Mesenchymal stem cell (in vitro differentiated cells and primary cell): ENCODE measurements around the gene IGFBP4.

Experiments
- DNase-seq: peaks from one replicate; pipeline ENCODE4 v3.0.0-alpha.2; 2013
- H2AFZ ChIP-seq: one replicate; pipeline ENCODE4 v1.6.1; 2013; ENCODE audit warnings: low read depth, mild to moderate bottlenecking, control low read depth, inconsistent platforms, low read length, moderate library complexity
- H2AK5ac ChIP-seq: 2 replicates; pipeline ENCODE4 v1.6.1; 2013; ENCODE audit warnings: low read length, moderate library complexity, mild to moderate bottlenecking, inconsistent platforms; ENCODE audit not compliant: severe bottlenecking
- H2BK120ac ChIP-seq: one replicate; pipeline ENCODE4 v1.6.1; 2013; ENCODE audit warnings: low read depth, mild to moderate bottlenecking, inconsistent platforms, low read length, moderate library complexity
- H2BK12ac ChIP-seq, 2 experiments: one replicate each; pipeline ENCODE4 v1.6.1; 2013; ENCODE audit warnings: inconsistent platforms in 2 of 2, low read length in 2 of 2, mild to moderate bottlenecking in 2 of 2, moderate library complexity in 2 of 2, control low read depth in 1 of 2
- H2BK15ac ChIP-seq: one replicate; pipeline ENCODE4 v1.6.1; 2013; ENCODE audit warnings: mild to moderate bottlenecking, low read depth, inconsistent platforms; ENCODE audit not compliant: poor library complexity, severe bottlenecking
- H2BK5ac ChIP-seq: 2 replicates; pipeline ENCODE4 v1.6.1; 2013; ENCODE audit warnings: low read depth, mild to moderate bottlenecking, low read length, control low read depth, inconsistent platforms; ENCODE audit not compliant: poor library complexity, severe bottlenecking
- H3K14ac ChIP-seq, 2 experiments: one replicate each; pipeline ENCODE4 v1.6.1; 2013; ENCODE audit warnings: inconsistent platforms in 2 of 2, low read length in 2 of 2, control low read depth in 1 of 2, mild to moderate bottlenecking in 1 of 2, moderate library complexity in 1 of 2
- H3K18ac ChIP-seq, 2 experiments: one replicate each; pipeline ENCODE4 v1.6.1; 2013; ENCODE audit warnings: inconsistent platforms in 2 of 2, low read length in 2 of 2, control low read depth in 1 of 2, low read depth in 1 of 2, mild to moderate bottlenecking in 1 of 2
- H3K23ac ChIP-seq, 2 experiments: one replicate each; pipeline ENCODE4 v1.6.1; 2013; ENCODE audit warnings: inconsistent platforms in 2 of 2, low read length in 2 of 2, mild to moderate bottlenecking in 2 of 2, moderate library complexity in 2 of 2, control low read depth in 1 of 2
- H3K27ac ChIP-seq: 2 replicates; pipeline ENCODE4 v1.5.1; 2013; ENCODE audit warnings: mild to moderate bottlenecking, moderate library complexity, low read length, control low read depth, inconsistent platforms; ENCODE audit not compliant: poor library complexity, severe bottlenecking
- H3K27me3 ChIP-seq, 2 experiments: 2 replicates each; pipeline versions ENCODE4 v1.6.1 to v1.7.0; 2013; ENCODE audit warnings: low read length in 2 of 2, mild to moderate bottlenecking in 2 of 2, moderate library complexity in 2 of 2, control low read depth in 1 of 2, inconsistent platforms in 1 of 2; ENCODE audit not compliant: control insufficient read depth in 1 of 2, insufficient read depth in 1 of 2
- H3K36me3 ChIP-seq, 2 experiments: 2 replicates each; pipeline versions ENCODE4 v1.6.1 to v1.7.0; 2013; ENCODE audit warnings: low read length in 2 of 2, control low read depth in 1 of 2, inconsistent platforms in 1 of 2, low read depth in 1 of 2, mild to moderate bottlenecking in 1 of 2; ENCODE audit not compliant: insufficient read depth in 2 of 2, control insufficient read depth in 1 of 2
- H3K4ac ChIP-seq, 2 experiments: one replicate each; pipeline ENCODE4 v1.6.1; 2013; ENCODE audit warnings: inconsistent platforms in 2 of 2, low read length in 2 of 2, mild to moderate bottlenecking in 2 of 2, moderate library complexity in 2 of 2, control low read depth in 1 of 2, low read depth in 1 of 2
- H3K4me1 ChIP-seq: 2 replicates; pipeline ENCODE4 v1.6.1; 2013; ENCODE audit warnings: low read depth, low read length, control low read depth; ENCODE audit not compliant: control insufficient read depth, insufficient read depth
- H3K4me2 ChIP-seq: 2 replicates; pipeline ENCODE4 v1.6.1; 2013; ENCODE audit warnings: low read length, mild to moderate bottlenecking, inconsistent platforms; ENCODE audit not compliant: poor library complexity, severe bottlenecking
- H3K4me3 ChIP-seq, 2 experiments: 2 replicates each; pipeline versions ENCODE4 v1.5.1 to v1.7.0; 2013; ENCODE audit warnings: low read length in 2 of 2, mild to moderate bottlenecking in 2 of 2, control low read depth in 1 of 2, low read depth in 1 of 2; ENCODE audit not compliant: insufficient read depth in 1 of 2
- H3K79me1 ChIP-seq: replicated peaks from 2 replicates; pipeline ENCODE4 v1.6.1; 2013; ENCODE audit warnings: mild to moderate bottlenecking, control low read depth, low read length, inconsistent platforms; ENCODE audit not compliant: poor library complexity, severe bottlenecking
- H3K9ac ChIP-seq: 2 replicates; pipeline ENCODE4 v1.7.0; 2013; ENCODE audit warnings: mild to moderate bottlenecking, low read length, moderate library complexity
- H3K9me3 ChIP-seq: 2 replicates; pipeline ENCODE4 v1.7.0; 2013; ENCODE audit warnings: mild to moderate bottlenecking, low read length; ENCODE audit not compliant: control insufficient read depth
- H4K8ac ChIP-seq: one replicate; pipeline ENCODE4 v1.6.1; 2013; ENCODE audit warnings: inconsistent platforms, mild to moderate bottlenecking, low read length, moderate library complexity
- H4K91ac ChIP-seq: one replicate; pipeline ENCODE4 v1.6.1; 2013; ENCODE audit warnings: mild to moderate bottlenecking, low read length, inconsistent platforms
- WGBS: methylation state at CpG from one replicate; pipeline ENCODE4 v1.1.7; 2013; ENCODE audit warnings: mixed read lengths; 5-methylcytosine and 5-hydroxymethylcytosine counted together

Gene IGFBP4

DNA sequence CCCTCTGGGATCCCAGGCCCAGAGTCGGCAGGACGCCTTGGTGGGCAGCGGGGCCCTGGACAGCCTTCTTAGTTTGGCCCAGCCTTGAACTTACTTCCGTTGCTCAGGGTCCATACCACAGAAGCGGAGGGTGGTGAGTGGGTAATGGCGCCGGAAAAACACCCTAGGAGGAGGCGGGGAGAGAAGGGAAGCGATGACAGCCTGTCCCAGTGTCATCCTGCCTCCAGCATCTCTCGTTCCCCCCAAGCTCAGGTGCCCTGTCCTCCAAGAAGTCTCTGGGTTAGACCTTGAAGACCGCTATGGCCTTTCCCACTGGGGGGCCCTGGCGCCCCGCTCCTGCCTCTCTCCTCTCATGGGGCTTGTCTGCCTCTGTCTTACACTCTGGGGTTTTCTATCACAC is 35.2 kb downstream of the IGFBP4 start:
- Histone ChIP-seq H3K79me1 (no peaks in the 10 kb centered on the region), H3K18ac (no peak overlapping the region), H2BK12ac (no peak overlapping the region), H3K4ac (no peak overlapping the region), H2BK120ac (no peak overlapping the region), H3K27me3 (no peaks in the 10 kb centered on the region), H3K9ac (no peak overlapping the region), H2BK15ac (no peak overlapping the region), H3K4me3 (no peak overlapping the region), H2AK5ac (no peak overlapping the region), H2BK5ac (no peak overlapping the region), H3K4me2 (no peak overlapping the region), H4K91ac (no peak overlapping the region), H3K27ac (no peak overlapping the region), H3K14ac (no peak overlapping the region), H4K8ac (no peak overlapping the region), H2AFZ (no peak overlapping the region), H3K4me1 (peaks cover 11% of the 10 kb centered on the region), H3K23ac (no peak overlapping the region), H3K9me3 (no peaks in the 10 kb centered on the region), H3K36me3 (no peaks in the 10 kb centered on the region)
- WGBS = 93% methylated on average over 13 of the region's 13 CpGs
- no peak for DNase-seq

DNA sequence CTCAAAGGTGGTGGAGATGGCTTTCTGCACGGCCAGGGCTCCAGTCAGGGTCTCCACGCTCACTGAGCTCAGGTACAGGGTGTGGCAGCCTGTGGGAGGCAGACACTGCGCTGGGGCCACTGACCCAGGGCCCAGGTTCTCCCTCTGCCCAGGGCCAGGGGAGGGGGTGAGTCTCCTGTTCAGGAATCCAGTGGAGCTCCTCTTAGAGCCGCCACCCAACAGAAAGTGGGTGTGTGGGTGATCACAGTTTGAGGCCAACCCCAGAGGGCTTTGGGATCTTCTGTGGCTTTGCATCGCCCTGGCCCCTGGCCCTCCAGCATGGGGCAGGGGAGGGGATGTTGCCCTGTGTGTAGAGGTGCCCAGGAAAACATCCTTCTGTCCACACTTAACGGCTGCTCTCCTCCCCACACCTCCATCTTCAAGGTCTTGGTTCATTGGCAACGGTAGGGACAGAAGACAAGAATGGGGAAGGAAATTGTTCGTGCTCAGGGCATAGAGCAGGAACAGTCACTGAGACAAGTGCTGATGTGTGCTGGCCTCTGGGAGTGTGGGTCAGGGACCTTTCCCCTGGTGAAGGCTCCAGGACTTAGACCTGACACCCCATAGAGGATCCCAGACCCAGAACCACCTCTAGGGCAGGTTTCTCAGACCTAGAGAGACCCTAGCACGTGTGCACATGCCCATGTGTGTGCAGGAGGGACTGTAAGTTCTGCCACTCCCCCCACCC is 36.7 kb downstream of the IGFBP4 start:
- no peak overlapping the region for H4K91ac ChIP-seq
- no peak for DNase-seq
- H2AFZ ChIP-seq = no peak overlapping the region
- no peak overlapping the region for H3K4me3 ChIP-seq
- no peak overlapping the region for H2BK5ac ChIP-seq
- H3K9ac ChIP-seq = no peak overlapping the region
- peak overlapping the region in 1 of 2 experiments; percentile 27 for H2BK12ac ChIP-seq
- peak overlapping the region in 1 of 2 experiments; percentile 38 for H3K14ac ChIP-seq
- H3K18ac ChIP-seq = no peak overlapping the region
- no peak overlapping the region for H3K4ac ChIP-seq
- H3K27ac ChIP-seq = no peak overlapping the region
- H2BK15ac ChIP-seq = peak overlapping the region; percentile 17
- H4K8ac ChIP-seq = no peak overlapping the region
- no peaks in the 10 kb centered on the region for H3K36me3 ChIP-seq
- no peak overlapping the region for H2AK5ac ChIP-seq
- no peak overlapping the region for H3K4me2 ChIP-seq
- no peaks in the 10 kb centered on the region for H3K79me1 ChIP-seq
- no peak overlapping the region for H3K23ac ChIP-seq
- peaks cover 12% of the 10 kb centered on the region for H3K4me1 ChIP-seq
- WGBS = 86% methylated on average over 6 of the region's 9 CpGs
- H3K9me3 ChIP-seq = no peaks in the 10 kb centered on the region
- H3K27me3 ChIP-seq = no peaks in the 10 kb centered on the region
- no peak overlapping the region for H2BK120ac ChIP-seq

DNA sequence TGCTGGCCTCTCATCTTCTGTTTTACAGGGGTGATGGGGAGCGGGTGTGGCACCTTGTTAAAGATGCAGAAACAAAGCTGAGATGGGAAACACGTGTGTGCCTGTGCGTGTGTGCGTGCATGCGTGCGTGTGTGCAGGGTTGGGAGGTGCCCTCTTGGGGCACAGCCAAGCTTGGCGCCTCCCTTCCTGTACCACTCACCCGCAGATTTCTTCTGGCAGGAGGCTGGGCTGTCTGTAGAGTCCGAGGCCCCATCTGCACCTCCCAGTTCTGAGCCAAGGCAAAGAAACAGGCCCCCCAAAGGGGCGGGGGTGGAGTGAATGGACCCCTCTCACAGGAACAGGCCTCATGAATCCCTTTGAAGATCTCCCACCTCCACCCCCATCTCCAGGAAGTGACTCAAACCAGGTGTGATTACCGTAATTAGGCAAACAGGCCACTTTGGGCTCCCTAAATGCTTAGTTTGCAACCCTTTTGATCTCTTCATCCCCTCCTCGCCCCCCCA is 37.3 kb downstream of the IGFBP4 start:
- Histone ChIP-seq H3K14ac (no peak overlapping the region), H2BK120ac (peak overlapping the region; percentile 61), H3K27ac (no peak overlapping the region), H3K4me1 (peaks cover 13% of the 10 kb centered on the region), H3K23ac (no peak overlapping the region), H3K4ac (no peak overlapping the region), H3K36me3 (no peaks in the 10 kb centered on the region), H3K79me1 (no peaks in the 10 kb centered on the region), H3K9ac (no peak overlapping the region), H3K9me3 (no peaks in the 10 kb centered on the region), H3K4me3 (no peak overlapping the region), H2BK12ac (no peak overlapping the region), H4K91ac (peak overlapping the region; percentile 58), H4K8ac (peak overlapping the region; percentile 76), H3K4me2 (no peak overlapping the region), H2BK5ac (no peak overlapping the region), H3K18ac (no peak overlapping the region), H2AK5ac (no peak overlapping the region), H2AFZ (no peak overlapping the region), H2BK15ac (peak overlapping the region; percentile 41), H3K27me3 (no peaks in the 10 kb centered on the region)
- DNase-seq = no peak
- 49% methylated on average over 12 of the region's 12 CpGs for WGBS

DNA sequence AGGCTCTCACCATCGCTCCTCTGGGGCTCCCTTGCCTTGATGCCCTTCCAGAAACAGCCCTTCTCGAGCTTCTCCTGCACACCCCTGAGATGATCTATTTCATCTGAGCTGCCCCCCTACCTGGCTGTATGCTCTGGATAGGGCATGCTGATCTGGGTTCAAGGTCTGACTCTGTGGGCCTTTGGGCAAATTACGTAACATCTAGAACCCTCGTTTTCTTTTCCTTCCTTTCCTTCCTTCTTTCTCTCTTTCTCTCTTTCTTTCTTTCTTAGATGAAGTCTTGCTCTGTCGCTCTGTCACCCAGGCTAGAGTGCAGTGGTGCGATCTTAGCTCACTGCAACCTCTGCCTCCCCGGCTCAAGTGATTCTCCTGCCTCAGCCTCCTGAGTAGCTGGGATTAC is 37.9 kb downstream of the IGFBP4 start:
- Histone ChIP-seq H3K36me3 (no peaks in the 10 kb centered on the region), H3K18ac (no peak overlapping the region), H3K4me1 (peaks cover 14% of the 10 kb centered on the region), H3K27me3 (no peaks in the 10 kb centered on the region), H3K4ac (no peak overlapping the region), H3K4me3 (no peak overlapping the region), H3K23ac (no peak overlapping the region), H2AK5ac (no peak overlapping the region), H3K9ac (no peak overlapping the region), H2BK12ac (no peak overlapping the region), H3K9me3 (no peaks in the 10 kb centered on the region), H2BK120ac (peak overlapping the region; percentile 13), H3K14ac (no peak overlapping the region), H4K8ac (no peak overlapping the region), H3K27ac (no peak overlapping the region), H2BK5ac (no peak overlapping the region), H2AFZ (no peak overlapping the region), H4K91ac (no peak overlapping the region), H3K4me2 (no peak overlapping the region), H3K79me1 (no peaks in the 10 kb centered on the region), H2BK15ac (no peak overlapping the region)
- 86% methylated on average over 7 of the region's 7 CpGs for WGBS
- no peak for DNase-seq
